PC-9 (cell line): ENCODE measurements around the gene OR10H1.

ENCODE experiments used
- EZH2 ChIP-seq: fragments of 200-600 bp; sonication (generic); IDR thresholded peaks from 2 replicates; pipeline ENCODE4 v1.8.0; 2017; ENCODE audit warnings: antibody characterized with exemption, low read depth
- TF ChIP-seq, protein P1 (sequence below): fragments of 200-600 bp; sonication (generic); conservative IDR thresholded peaks from 2 replicates; pipeline ENCODE4 v1.6.1; 2017; ENCODE audit warnings: mixed run types, antibody characterized with exemption, mild to moderate bottlenecking, moderate library complexity

DNA sequence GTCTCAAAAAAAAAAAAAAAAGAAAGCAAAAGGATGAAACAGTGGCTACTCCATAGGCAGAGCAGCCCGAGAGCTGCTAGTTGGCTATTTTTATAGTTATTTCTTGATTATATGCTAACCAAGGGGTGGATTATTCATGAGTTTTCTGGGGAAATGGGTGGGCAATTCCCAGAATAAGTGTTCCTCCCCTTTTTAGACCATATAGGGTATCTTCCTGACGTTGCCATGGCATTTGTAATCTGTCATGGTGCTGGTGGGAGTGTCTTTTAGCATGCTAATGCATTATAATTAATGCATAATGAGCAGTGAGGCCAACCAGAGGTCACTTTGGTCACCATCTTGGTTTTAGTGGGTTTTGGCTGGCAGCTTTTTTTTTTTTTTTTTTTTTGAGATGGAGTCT is 25.4 kb upstream of the OR10H1 start:
- TF ChIP-seq, protein P1, sequence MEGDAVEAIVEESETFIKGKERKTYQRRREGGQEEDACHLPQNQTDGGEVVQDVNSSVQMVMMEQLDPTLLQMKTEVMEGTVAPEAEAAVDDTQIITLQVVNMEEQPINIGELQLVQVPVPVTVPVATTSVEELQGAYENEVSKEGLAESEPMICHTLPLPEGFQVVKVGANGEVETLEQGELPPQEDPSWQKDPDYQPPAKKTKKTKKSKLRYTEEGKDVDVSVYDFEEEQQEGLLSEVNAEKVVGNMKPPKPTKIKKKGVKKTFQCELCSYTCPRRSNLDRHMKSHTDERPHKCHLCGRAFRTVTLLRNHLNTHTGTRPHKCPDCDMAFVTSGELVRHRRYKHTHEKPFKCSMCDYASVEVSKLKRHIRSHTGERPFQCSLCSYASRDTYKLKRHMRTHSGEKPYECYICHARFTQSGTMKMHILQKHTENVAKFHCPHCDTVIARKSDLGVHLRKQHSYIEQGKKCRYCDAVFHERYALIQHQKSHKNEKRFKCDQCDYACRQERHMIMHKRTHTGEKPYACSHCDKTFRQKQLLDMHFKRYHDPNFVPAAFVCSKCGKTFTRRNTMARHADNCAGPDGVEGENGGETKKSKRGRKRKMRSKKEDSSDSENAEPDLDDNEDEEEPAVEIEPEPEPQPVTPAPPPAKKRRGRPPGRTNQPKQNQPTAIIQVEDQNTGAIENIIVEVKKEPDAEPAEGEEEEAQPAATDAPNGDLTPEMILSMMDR, result no peak
- TF ChIP-seq EZH2, result no peak
